Measurements from ENCODE around the gene KLK13. TPM values are rescaled to one million over a fixed set of nuclear protein-coding genes. Genes with fewer than 3 reads are reported as not detected.
A peak's percentile ranks its signal among the peaks of the same experiment; 100 is the strongest.

KLK13 gene
- total and polyA plus RNA-seq, 5 experiments from 2014 or later = not detected

DNA sequence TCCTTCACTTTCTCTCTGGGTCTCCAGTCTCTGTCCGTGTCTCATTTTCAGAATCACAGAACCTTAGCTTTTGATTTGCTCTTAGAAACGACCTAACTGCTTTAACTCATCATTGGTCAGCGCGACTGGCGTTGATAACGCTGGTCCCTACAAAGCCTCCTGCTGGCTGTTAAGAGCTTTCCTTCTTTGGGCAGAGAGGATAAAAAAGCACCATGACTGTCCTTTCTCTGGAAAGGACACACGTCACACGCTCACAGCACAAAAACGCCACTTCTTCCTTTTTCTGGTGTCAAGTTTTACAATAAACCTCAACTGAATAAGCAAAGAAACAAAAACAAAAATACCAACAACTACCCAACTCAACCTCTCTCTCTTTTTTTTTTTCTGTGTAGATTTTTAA lies 28.4 kb downstream of the KLK13 start:
- no peak for ATAC-seq
- H3K4me1 Mint-ChIP-seq = peaks cover 0 to 2% (median 0%) of the 10 kb centered on the region in 4 donors
- DNase-seq = no peak
- H3K9me3 Mint-ChIP-seq = peaks cover 0 to 2% (median 0%) of the 10 kb centered on the region in 9 donors
- no peak overlapping the region for H3K27ac Mint-ChIP-seq
- peaks cover 12 to 35% (median 19%) of the 10 kb centered on the region in 5 donors for H3K27me3 Mint-ChIP-seq
- H3K36me3 Mint-ChIP-seq = no peaks in the 10 kb centered on the region
- POLR2A ChIA-PET = no interaction called here
- H3K4me3 Mint-ChIP-seq = no peak overlapping the region

DNA sequence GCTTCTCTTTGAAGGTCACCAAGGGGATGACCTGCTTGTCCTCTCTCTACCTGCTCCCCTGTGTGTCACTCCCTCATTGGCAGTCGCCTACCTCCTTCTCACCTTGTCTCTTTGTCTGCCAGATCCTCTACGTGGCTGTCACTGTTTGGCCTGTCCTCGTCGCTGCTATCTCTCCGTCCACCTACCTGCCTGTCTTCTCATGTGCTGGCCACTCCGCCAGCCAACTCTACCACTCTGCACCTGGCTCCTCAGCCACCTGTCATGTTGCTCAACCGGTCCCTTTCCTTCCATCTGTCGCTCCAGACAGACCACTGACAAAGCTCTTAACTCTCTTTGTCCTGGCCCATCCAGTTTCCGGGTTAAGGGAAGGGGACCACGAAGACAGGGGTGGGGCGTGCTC lies 30.2 kb downstream of the KLK13 start, which contains the start of gene KLK12:
Gene KLK12 (minus strand): TSS at position 299 of the 400 bp plus-strand sequence. CDS start 381 bp downstream, outside the sequence.
- no peak for DNase-seq
- no peak within 1 kb of the TSS for H3K4me3 Mint-ChIP-seq
- peak within 1 kb of the TSS in 2 of 10 donors; percentile 47 to 86 for H3K27ac Mint-ChIP-seq
- no peaks in the 10 kb centered on the region for H3K36me3 Mint-ChIP-seq
- peaks cover 0 to 2% (median 0%) of the 10 kb centered on the region in 9 donors for H3K9me3 Mint-ChIP-seq
- peaks cover 0 to 5% (median 0%) of the 10 kb centered on the region in 4 donors for H3K4me1 Mint-ChIP-seq
- H3K27me3 Mint-ChIP-seq = peaks cover 19 to 50% (median 30%) of the 10 kb centered on the region in 5 donors
- POLR2A ChIA-PET = no interaction called here
- no peak for ATAC-seq

DNA sequence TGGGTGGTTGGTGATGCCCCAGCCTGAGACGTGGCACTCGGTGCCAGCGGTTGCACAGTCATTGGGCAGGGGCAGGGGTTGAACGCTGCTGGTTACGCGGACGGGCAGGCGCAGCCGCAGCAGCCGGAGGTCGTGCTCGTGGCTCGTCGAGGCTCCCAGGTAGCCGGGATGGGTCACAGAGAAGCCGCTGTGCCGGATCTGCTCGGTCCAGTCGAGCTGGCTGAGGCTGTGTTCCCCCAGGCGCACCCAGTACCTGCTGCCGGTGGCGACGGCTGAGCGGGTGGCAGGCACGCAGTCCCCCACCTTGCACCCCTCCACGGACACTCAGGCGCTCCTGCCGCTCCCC lies 33.0 kb downstream of the KLK13 start:
- DNase-seq = no peak
- Mint-ChIP-seq H3K27me3 (peaks cover 25 to 73% (median 36%) of the 10 kb centered on the region in 5 donors), H3K4me3 (no peak overlapping the region), H3K27ac (peak overlapping the region in 1 of 10 donors; percentile 18), H3K4me1 (peaks cover 0 to 6% (median 0%) of the 10 kb centered on the region in 4 donors), H3K36me3 (no peaks in the 10 kb centered on the region), H3K9me3 (peaks cover 0 to 2% (median 0%) of the 10 kb centered on the region in 9 donors)
- POLR2A ChIA-PET = no interaction called here
- ATAC-seq = no peak

DNA sequence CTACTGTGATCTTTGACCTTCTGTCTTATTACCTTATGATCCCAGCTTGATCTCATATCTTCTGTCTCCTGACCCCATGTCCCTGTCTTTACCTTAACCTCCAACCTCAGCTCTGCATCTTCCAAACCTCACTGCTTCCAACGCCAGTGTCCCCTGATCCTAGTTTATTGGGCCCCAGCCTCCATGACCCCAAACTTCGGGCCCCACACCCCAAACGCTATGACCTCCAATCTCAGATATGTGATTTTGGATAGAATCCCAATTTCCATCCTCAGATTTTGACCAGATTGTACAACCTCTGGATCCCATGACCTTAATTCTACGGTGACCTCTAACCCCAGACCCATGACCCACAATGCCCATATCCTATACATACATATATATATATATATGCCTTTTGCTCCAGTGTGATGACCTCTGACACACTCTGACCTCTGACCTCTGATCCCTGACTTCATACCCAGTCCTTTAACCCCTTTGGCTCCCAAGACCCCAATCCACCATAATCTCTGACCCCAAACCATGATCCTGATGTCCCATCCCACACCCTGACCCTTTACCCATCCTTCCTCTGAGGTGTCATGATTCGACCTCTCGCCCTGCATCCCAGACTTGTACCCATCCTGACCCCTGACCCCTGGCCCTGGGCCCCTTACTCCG lies 33.5 kb downstream of the KLK13 start:
- ATAC-seq (no peak), DNase-seq (no peak)
- Mint-ChIP-seq H3K9me3 (peaks cover 0 to 2% (median 0%) of the 10 kb centered on the region in 9 donors), H3K4me1 (peaks cover 0 to 8% (median 0%) of the 10 kb centered on the region in 4 donors), H3K27me3 (peaks cover 27 to 78% (median 40%) of the 10 kb centered on the region in 5 donors), H3K27ac (peak overlapping the region in 1 of 10 donors; percentile 18), H3K36me3 (no peaks in the 10 kb centered on the region), H3K4me3 (no peak overlapping the region)
- POLR2A ChIA-PET = no interaction called here

DNA sequence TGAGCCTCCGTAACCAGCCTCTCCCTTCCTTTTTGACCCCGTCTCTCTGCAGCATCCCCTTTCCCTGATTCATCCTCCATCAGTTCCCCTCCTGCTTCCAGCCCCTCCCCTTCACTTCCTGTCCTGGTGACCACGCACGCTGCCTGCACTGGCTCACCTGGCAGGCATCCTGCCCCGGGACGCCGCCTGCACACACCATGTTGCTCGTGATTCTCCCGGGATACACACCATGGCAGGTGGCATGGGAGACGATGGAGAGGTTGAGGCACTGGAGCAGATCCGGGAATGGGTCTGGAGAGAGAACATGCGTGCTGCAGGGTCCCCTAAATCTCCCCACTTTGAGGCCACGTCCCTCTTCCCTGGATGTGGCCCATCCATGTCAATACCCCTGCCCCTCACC lies 34.3 kb downstream of the KLK13 start:
- H3K4me3 Mint-ChIP-seq = no peak overlapping the region
- DNase-seq (no peak), ATAC-seq (no peak)
- POLR2A ChIA-PET = no interaction called here
- peaks cover 0 to 8% (median 0%) of the 10 kb centered on the region in 4 donors for H3K4me1 Mint-ChIP-seq
- peaks cover 0 to 2% (median 0%) of the 10 kb centered on the region in 9 donors for H3K9me3 Mint-ChIP-seq
- H3K36me3 Mint-ChIP-seq = no peaks in the 10 kb centered on the region
- no peak overlapping the region for H3K27ac Mint-ChIP-seq
- peaks cover 27 to 81% (median 40%) of the 10 kb centered on the region in 5 donors for H3K27me3 Mint-ChIP-seq

DNA sequence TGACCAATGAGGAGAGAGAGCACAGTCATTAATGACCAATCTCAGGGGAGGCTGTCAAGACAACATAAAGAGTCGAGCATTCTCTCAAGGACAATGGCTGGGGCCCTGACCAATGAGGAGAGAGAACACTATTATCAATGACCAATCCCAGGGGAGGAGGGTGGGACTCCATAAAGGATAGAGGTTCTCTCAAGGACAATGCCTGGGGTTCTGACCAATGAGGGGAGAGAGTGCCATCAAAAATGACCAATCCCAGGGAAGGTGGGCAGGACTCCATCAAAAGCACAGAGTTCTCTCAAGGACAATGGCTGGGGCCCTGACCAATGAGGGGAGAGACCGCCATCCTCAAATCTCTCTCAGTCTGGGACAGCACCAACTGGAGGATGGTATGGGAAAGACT lies 35.2 kb downstream of the KLK13 start:
- ATAC-seq = no peak
- peaks cover 0 to 2% (median 0%) of the 10 kb centered on the region in 9 donors for H3K9me3 Mint-ChIP-seq

DNA sequence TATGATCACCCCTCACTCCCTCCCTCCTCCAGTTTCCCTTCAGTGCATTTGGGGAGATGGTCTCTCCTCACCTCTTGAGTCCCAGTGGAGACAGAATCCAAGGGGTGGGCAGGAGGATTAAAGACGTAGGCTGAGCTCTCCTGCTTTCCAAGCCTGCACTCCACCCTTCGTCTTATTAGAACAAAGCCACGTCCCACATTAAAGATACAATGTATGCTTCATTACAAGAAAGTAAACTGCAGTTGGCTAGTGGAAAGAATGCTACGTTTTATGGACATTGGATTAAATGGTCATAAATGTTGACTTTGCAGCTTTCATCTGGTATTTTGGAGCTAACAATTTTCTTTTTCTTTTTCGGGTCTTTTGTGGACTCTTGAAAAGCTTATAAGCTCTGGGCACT lies 37.0 kb downstream of the KLK13 start:
- Mint-ChIP-seq H3K27me3 (peaks cover 20 to 87% (median 43%) of the 10 kb centered on the region in 5 donors), H3K4me3 (no peak overlapping the region), H3K4me1 (peaks cover 0 to 7% (median 0%) of the 10 kb centered on the region in 4 donors), H3K36me3 (no peaks in the 10 kb centered on the region), H3K27ac (no peak overlapping the region), H3K9me3 (peaks cover 0 to 2% (median 0%) of the 10 kb centered on the region in 9 donors)
- DNase-seq = no peak
- POLR2A ChIA-PET = no interaction called here
- no peak for ATAC-seq

More for the DNA sequence above, 35.2 kb downstream of the KLK13 start:
- no peak overlapping the region for H3K4me3 Mint-ChIP-seq
- POLR2A ChIA-PET = no interaction called here
- no peaks in the 10 kb centered on the region for H3K36me3 Mint-ChIP-seq
- no peak for DNase-seq
- peaks cover 25 to 81% (median 37%) of the 10 kb centered on the region in 5 donors for H3K27me3 Mint-ChIP-seq
- no peak overlapping the region for H3K27ac Mint-ChIP-seq
- peaks cover 0 to 7% (median 0%) of the 10 kb centered on the region in 4 donors for H3K4me1 Mint-ChIP-seq

DNA sequence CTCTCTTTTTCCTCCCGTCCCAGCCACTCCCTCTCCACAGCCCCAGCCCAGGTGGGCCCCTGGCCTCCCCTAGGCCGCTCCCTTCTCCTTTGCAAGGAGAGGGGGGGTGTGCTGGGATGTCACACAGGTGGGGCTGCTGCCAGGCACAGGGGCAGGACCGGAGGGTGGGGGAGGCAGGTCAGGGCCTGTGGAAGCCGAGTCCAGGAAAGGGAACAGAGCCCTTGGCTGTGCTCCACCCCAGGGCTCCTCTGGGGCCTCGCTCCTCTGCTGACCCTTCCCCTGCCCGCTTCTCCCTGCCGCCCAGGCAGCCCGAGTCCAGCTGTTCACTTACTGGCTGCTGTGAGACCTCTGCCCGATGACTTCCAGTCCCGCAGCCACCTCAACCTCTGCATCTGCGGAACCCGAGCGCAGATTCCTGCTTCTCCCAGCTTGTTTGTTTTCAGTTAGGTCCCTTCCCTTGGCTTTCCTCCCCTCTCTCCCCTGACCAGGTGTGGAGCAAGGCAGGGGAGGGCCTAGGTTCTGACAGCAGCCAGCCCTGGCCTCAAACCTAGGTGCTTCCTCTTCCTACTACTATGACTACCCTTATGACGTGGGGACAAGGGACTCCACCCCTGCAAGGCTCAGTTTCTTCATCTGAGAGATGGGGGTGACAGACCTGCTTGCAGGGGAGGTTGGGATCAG lies 37.6 kb downstream of the KLK13 start:
- no peak for DNase-seq
- H3K27ac Mint-ChIP-seq = no peak overlapping the region
- ATAC-seq = no peak
- H3K36me3 Mint-ChIP-seq = no peaks in the 10 kb centered on the region
- peaks cover 0 to 2% (median 0%) of the 10 kb centered on the region in 9 donors for H3K9me3 Mint-ChIP-seq
- POLR2A ChIA-PET = no interaction called here
- peaks cover 25 to 89% (median 48%) of the 10 kb centered on the region in 5 donors for H3K27me3 Mint-ChIP-seq
- H3K4me1 Mint-ChIP-seq = peaks cover 0 to 7% (median 0%) of the 10 kb centered on the region in 4 donors
- H3K4me3 Mint-ChIP-seq = no peak overlapping the region

DNA sequence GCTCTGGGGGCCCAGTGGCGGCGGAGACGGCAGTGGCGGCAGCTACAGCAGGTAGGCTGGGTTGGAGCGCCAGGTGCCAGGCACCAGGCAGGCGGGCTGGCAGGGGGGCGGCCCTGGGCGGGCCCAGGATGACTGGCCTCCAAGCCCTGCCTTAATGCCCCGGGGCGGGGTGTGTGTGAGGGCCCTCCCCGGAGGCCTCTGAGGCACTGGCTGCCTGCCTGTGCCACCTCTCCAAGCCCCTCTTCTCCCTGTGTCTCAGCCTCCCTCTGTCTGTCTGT lies 38.4 kb downstream of the KLK13 start, which contains the start of gene KLK11:
Gene KLK11 (minus strand): TSS at position 63 of the 278 bp plus-strand sequence. CDS start 985 bp downstream, outside the sequence.
- POLR2A ChIA-PET = no interaction called here
- DNase-seq (no peak), ATAC-seq (no peak)
- Mint-ChIP-seq H3K4me1 (peaks cover 0 to 6% (median 0%) of the 10 kb centered on the region in 4 donors), H3K27me3 (peaks cover 23 to 84% (median 46%) of the 10 kb centered on the region in 5 donors), H3K4me3 (no peak within 1 kb of the TSS), H3K27ac (peak within 1 kb of the TSS in 2 of 10 donors; percentile 3 to 6), H3K36me3 (no peaks in the 10 kb centered on the region), H3K9me3 (no peaks in the 10 kb centered on the region)

DNA sequence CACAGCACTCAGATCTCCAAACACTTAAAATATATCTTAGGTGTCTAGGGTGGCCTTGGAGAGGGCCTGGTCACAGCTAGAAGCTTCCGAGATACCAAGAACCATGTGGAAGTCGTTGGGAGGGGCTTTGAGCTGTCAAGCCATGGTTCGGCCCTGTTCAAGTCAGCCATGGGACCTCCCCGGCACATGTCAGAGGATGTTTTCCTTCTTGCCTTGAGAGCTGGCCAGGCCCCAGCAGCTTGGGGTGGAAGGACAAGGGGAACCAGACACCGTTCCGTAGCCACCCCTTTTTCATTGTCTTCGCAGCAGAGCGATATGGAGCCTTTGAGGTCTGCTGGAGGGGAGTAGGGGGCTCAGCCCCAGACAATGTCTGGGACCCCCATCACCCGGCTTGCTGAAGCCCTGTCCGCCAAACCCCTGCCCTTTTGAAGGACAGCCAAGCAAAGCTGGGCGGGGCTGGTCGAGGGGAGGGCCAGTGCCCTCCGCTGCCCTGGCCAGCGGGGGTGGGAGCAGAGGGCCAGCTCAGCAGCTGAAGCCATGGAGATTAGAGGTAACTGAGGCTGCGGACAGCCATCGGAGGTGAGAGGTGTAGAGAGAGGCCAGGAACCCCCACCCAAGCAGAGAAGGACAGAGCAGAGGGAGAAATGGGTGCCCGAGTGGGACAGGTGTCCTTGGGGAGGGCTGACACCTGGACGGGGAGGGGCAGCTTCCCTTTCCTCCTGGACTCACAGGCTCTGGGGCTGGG lies 38.9 kb downstream of the KLK13 start:
- peaks cover 22 to 78% (median 41%) of the 10 kb centered on the region in 5 donors for H3K27me3 Mint-ChIP-seq
- no peaks in the 10 kb centered on the region for H3K9me3 Mint-ChIP-seq
- peaks cover 0 to 3% (median 0%) of the 10 kb centered on the region in 4 donors for H3K4me1 Mint-ChIP-seq
- no peak for DNase-seq
- POLR2A ChIA-PET = no interaction called here
- H3K36me3 Mint-ChIP-seq = no peaks in the 10 kb centered on the region
- ATAC-seq = no peak
- no peak overlapping the region for H3K4me3 Mint-ChIP-seq
- no peak overlapping the region for H3K27ac Mint-ChIP-seq

DNA sequence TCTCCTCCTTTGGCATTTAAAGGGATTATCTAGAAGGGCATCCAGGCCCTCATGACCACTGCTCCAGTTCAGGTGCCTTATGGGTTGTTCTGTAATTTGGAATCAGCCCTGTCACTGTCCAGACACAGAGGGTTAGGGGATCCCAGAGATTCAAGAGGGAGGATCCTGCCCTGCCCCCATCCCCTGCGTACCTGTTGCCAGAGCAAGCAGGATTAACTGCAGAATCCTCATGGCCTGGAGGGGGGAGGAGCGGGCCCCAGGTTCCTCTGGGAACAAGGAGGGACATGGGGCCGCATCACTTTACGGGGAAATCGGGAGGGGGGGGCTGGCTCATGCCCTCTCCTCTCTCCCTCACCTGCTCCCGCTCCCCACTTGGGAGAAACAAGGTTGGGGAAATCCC lies 39.5 kb downstream of the KLK13 start:
- H3K4me3 Mint-ChIP-seq = no peak overlapping the region
- no peaks in the 10 kb centered on the region for H3K36me3 Mint-ChIP-seq
- no peak for ATAC-seq
- H3K27ac Mint-ChIP-seq = no peak overlapping the region
- H3K4me1 Mint-ChIP-seq = peaks cover 0 to 3% (median 0%) of the 10 kb centered on the region in 4 donors
- H3K9me3 Mint-ChIP-seq = no peaks in the 10 kb centered on the region
- no peak for DNase-seq
- POLR2A ChIA-PET = no interaction called here
- peaks cover 22 to 76% (median 36%) of the 10 kb centered on the region in 5 donors for H3K27me3 Mint-ChIP-seq

DNA sequence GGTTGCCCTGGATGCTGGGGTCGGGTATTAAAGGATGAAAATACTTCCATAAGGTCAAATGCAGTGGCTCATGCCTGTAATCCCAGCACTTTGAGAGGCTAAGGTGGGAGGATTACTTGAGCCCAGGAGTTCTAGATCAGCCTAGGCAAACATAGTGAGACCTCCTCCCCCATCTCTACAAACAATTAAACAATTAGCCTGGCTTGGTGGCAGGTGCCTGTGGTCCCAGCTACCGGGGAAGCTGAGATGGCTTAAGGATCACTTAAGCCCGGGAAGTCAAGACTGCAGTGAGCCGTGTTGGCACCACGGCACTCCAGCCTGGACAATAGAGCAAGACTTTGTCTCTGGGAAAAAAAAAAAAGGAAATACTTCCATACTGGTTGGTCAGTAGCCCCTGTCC lies 40.0 kb downstream of the KLK13 start:
- no peak overlapping the region for H3K4me3 Mint-ChIP-seq
- no peaks in the 10 kb centered on the region for H3K36me3 Mint-ChIP-seq
- H3K27me3 Mint-ChIP-seq = peaks cover 22 to 79% (median 40%) of the 10 kb centered on the region in 5 donors
- DNase-seq (no peak), ATAC-seq (no peak)
- H3K27ac Mint-ChIP-seq = peak overlapping the region in 1 of 10 donors; percentile 84
- H3K9me3 Mint-ChIP-seq = no peaks in the 10 kb centered on the region
- POLR2A ChIA-PET = no interaction called here
- peaks cover 0 to 4% (median 2%) of the 10 kb centered on the region in 4 donors for H3K4me1 Mint-ChIP-seq

DNA sequence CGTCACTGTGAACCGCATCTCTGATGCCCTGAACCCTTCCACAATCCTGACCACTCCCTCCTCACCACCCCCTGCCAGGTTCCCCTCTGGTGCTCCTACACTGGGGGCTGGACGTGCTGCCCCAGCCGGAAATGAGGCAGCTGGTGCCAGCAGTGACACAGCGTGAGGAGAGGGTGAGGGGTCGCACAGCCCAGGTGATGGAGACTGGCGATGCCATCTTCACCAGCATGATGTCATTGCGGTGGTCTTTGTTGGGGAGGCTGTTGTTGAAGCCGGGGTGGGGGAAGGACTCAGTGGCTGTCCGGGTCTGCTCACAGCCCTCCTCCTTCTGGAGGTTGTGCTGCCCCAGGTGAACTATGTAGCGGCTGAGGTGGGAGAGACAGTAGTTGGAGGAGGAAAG lies 40.9 kb downstream of the KLK13 start:
- H3K36me3 Mint-ChIP-seq = no peaks in the 10 kb centered on the region
- ATAC-seq = no peak
- no peak overlapping the region for H3K27ac Mint-ChIP-seq
- H3K4me1 Mint-ChIP-seq = peaks cover 0 to 11% (median 8%) of the 10 kb centered on the region in 4 donors
- no peaks in the 10 kb centered on the region for H3K9me3 Mint-ChIP-seq
- H3K4me3 Mint-ChIP-seq = no peak overlapping the region
- peaks cover 18 to 76% (median 45%) of the 10 kb centered on the region in 5 donors for H3K27me3 Mint-ChIP-seq
- POLR2A ChIA-PET = interaction anchor here (0.6 kb wide), 1 partner anchor 71 kb away, joined by 5 read pairs; no protein-coding TSS in a partner anchor
- no peak for DNase-seq
